Vagina (tissue), 2 donors: ENCODE results near the gene RHBDD1. TPM values are rescaled to one million over a fixed set of nuclear protein-coding genes. Genes with fewer than 3 reads are reported as not detected.

Source experiments
- DNase-seq, 2 donors: peaks; one replicate each; pipeline ENCODE4 v3.0.0-alpha.2; 2017; ENCODE audit errors: extremely low spot score in 2 of 2
- H3K27ac ChIP-seq: fragments of 200-600 bp; sonication (generic); one replicate; pipeline ENCODE4 v1.5.1; 2019
- H3K27me3 ChIP-seq: fragments of 200-600 bp; sonication (generic); one replicate; pipeline ENCODE4 v1.5.1; 2019
- H3K36me3 ChIP-seq, 2 donors: fragments of 200-600 bp; sonication (generic); one replicate each; pipeline ENCODE4 v1.5.1; 2017 to 2019
- H3K4me1 ChIP-seq: fragments of 200-600 bp; sonication (generic); one replicate; pipeline ENCODE4 v1.5.1; 2019
- H3K4me3 ChIP-seq, 2 donors: fragments of 200-600 bp; sonication (generic); 1 replicate in 1 of 2; 2 replicates in 1 of 2; pipeline ENCODE4 v1.5.1; 2016 to 2019
- H3K9me3 ChIP-seq: fragments of 200-600 bp; sonication (generic); one replicate; pipeline ENCODE4 v1.5.1; 2019
- CTCF ChIP-seq, 3 experiments: fragments of 450-650 bp in 2 of 3; fragments of 200-600 bp in 1 of 3; sonication (generic) in 1 of 3; IDR thresholded peaks; one replicate each; pipeline ENCODE4 v1.5.1; 2017 to 2019; ENCODE audit warnings: antibody characterized with exemption in 3 of 3, mild to moderate bottlenecking in 2 of 3, moderate library complexity in 2 of 3
- POLR2A ChIP-seq, 2 donors: fragments of 450-650 bp; IDR thresholded peaks; one replicate each; pipeline ENCODE4 v1.6.1; 2017; ENCODE audit warnings: antibody characterized with exemption in 2 of 2, mild to moderate bottlenecking in 2 of 2, moderate library complexity in 2 of 2
- POLR2AphosphoS5 ChIP-seq, 2 donors: sonication (generic); formaldehyde crosslinking; IDR thresholded peaks; one replicate each; pipeline ENCODE4 v1.9.0; 2017; ENCODE audit warnings: antibody characterized with exemption in 2 of 2, mild to moderate bottlenecking in 2 of 2, low read depth in 1 of 2; ENCODE audit not compliant: insufficient read depth in 1 of 2
- intact Hi-C: fragments of 100-400 bp; cut with DNase I; formaldehyde crosslinking; loops from one replicate; pipeline ENCODE4 v1.15.1; 2023
- total RNA-seq: library from RNA; depleted of rRNA; stranded (reverse); fragments of >200 nt; gene quantifications from one replicate; pipeline ENCODE4 v1.2.3, GENCODE V29; 2016

RHBDD1 gene
- total RNA-seq, 1 donor from 2014 or later: 27.3 TPM

GRCh38 chr2:226881287-226881686 is 45.4 kb downstream of the RHBDD1 start:
- TF ChIP-seq CTCF (IDR thresholded peaks at IDR 0.05): no peak
- no peak for TF ChIP-seq POLR2A (IDR thresholded peaks at IDR 0.05)
- TF ChIP-seq POLR2AphosphoS5 (IDR thresholded peaks at IDR 0.05; ENCODE audit: insufficient read depth in 1 of 2, low read depth in 1 of 2): no peak
- H3K4me3 ChIP-seq: no peak overlapping the region
- intact Hi-C loops: no loop called here
- no peaks in the 10 kb centered on the region for H3K9me3 ChIP-seq
- DNase-seq: no peak
- no peak overlapping the region for H3K27ac ChIP-seq
- H3K4me1 ChIP-seq: no peaks in the 10 kb centered on the region
- no peaks in the 10 kb centered on the region for H3K27me3 ChIP-seq
- no peaks in the 10 kb centered on the region for H3K36me3 ChIP-seq

- Histone ChIP-seq H3K9me3 (no peaks in the 10 kb centered on the region), H3K36me3 (no peaks in the 10 kb centered on the region), H3K4me3 (no peak overlapping the region), H3K4me1 (no peaks in the 10 kb centered on the region), H3K27ac (no peak overlapping the region), H3K27me3 (no peaks in the 10 kb centered on the region)
- TF ChIP-seq POLR2A (IDR thresholded peaks at IDR 0.05) (no peak), POLR2AphosphoS5 (IDR thresholded peaks at IDR 0.05; ENCODE audit: insufficient read depth in 1 of 2, low read depth in 1 of 2) (no peak), CTCF (IDR thresholded peaks at IDR 0.05) (no peak)
- no peak for DNase-seq
- intact Hi-C loops: no loop called here
Observed at GRCh38 chr2:226882606-226883005, 46.8 kb downstream of the RHBDD1 start.

- Histone ChIP-seq H3K9me3 (no peaks in the 10 kb centered on the region), H3K36me3 (no peaks in the 10 kb centered on the region), H3K27me3 (no peaks in the 10 kb centered on the region), H3K4me3 (no peak overlapping the region), H3K27ac (no peak overlapping the region), H3K4me1 (no peaks in the 10 kb centered on the region)
- DNase-seq: no peak
- TF ChIP-seq CTCF (IDR thresholded peaks at IDR 0.05) (no peak), POLR2AphosphoS5 (IDR thresholded peaks at IDR 0.05; ENCODE audit: insufficient read depth in 1 of 2, low read depth in 1 of 2) (no peak), POLR2A (IDR thresholded peaks at IDR 0.05) (no peak)
- intact Hi-C loops: no loop called here
Observed at GRCh38 chr2:226883296-226883795, 47.5 kb downstream of the RHBDD1 start.

GRCh38 chr2:226884166-226884565 is 48.3 kb downstream of the RHBDD1 start:
- no peaks in the 10 kb centered on the region for H3K27me3 ChIP-seq
- no peak overlapping the region for H3K4me3 ChIP-seq
- no peak for DNase-seq
- intact Hi-C loops: no loop called here
- H3K9me3 ChIP-seq: no peaks in the 10 kb centered on the region
- TF ChIP-seq POLR2A (IDR thresholded peaks at IDR 0.05) (no peak), POLR2AphosphoS5 (IDR thresholded peaks at IDR 0.05; ENCODE audit: insufficient read depth in 1 of 2, low read depth in 1 of 2) (no peak), CTCF (IDR thresholded peaks at IDR 0.05) (no peak)
- no peaks in the 10 kb centered on the region for H3K4me1 ChIP-seq
- no peaks in the 10 kb centered on the region for H3K36me3 ChIP-seq
- no peak overlapping the region for H3K27ac ChIP-seq

- H3K27me3 ChIP-seq: no peaks in the 10 kb centered on the region
- no peak for TF ChIP-seq POLR2AphosphoS5 (IDR thresholded peaks at IDR 0.05; ENCODE audit: insufficient read depth in 1 of 2, low read depth in 1 of 2)
- no peak for TF ChIP-seq CTCF (IDR thresholded peaks at IDR 0.05)
- TF ChIP-seq POLR2A (IDR thresholded peaks at IDR 0.05): no peak
- no peak overlapping the region for H3K27ac ChIP-seq
- no peak for DNase-seq
- no peaks in the 10 kb centered on the region for H3K36me3 ChIP-seq
- no peaks in the 10 kb centered on the region for H3K9me3 ChIP-seq
- H3K4me3 ChIP-seq: no peak overlapping the region
- H3K4me1 ChIP-seq: no peaks in the 10 kb centered on the region
- intact Hi-C loops: no loop called here
Observed at GRCh38 chr2:226885769-226886435, 50.0 kb downstream of the RHBDD1 start.
